NT2/D1 (cell line): ENCODE measurements around the gene BMERB1.
"Not testable (repeated sequence)": the region's sequence is repeated elsewhere in the genome, so short reads cannot be mapped to it uniquely, and the experiment has no call there.

Source experiments
- DNase-seq: peaks from one replicate; pipeline ENCODE4 v3.0.0-alpha.2; 2011; ENCODE audit warnings: low read depth, low spot score
- H3K27me3 ChIP-seq: 2 replicates; pipeline ENCODE4 v1.6.0; 2011; ENCODE audit warnings: mild to moderate bottlenecking; ENCODE audit not compliant: insufficient read length, insufficient read depth
- H3K36me3 ChIP-seq: 2 replicates; pipeline ENCODE4 v1.6.1; 2011; ENCODE audit warnings: mild to moderate bottlenecking, low read length, mixed read lengths; ENCODE audit not compliant: insufficient read depth, insufficient read length
- H3K4me1 ChIP-seq: 2 replicates; pipeline ENCODE4 v1.5.1; 2011; ENCODE audit not compliant: insufficient read depth, insufficient read length
- H3K4me3 ChIP-seq: 2 replicates; pipeline ENCODE4 v1.5.1; 2011; ENCODE audit warnings: low read depth; ENCODE audit not compliant: insufficient read length
- H3K9ac ChIP-seq: 2 replicates; pipeline ENCODE4 v1.6.0; 2011; ENCODE audit warnings: low read depth; ENCODE audit not compliant: insufficient read length
- H3K9me3 ChIP-seq: 2 replicates; pipeline ENCODE4 v1.5.1; 2011; ENCODE audit warnings: mild to moderate bottlenecking, low read length; ENCODE audit not compliant: insufficient read depth
- SUZ12 ChIP-seq: IDR thresholded peaks from 2 replicates; pipeline ENCODE4 v1.6.1; 2011; ENCODE audit not compliant: insufficient read length, insufficient read depth; ENCODE audit errors: extremely low read depth
- YY1 ChIP-seq: IDR thresholded peaks from 2 replicates; pipeline ENCODE4 v1.6.1; 2011; ENCODE audit not compliant: insufficient read length, insufficient read depth
- ZNF274 ChIP-seq: IDR thresholded peaks from 2 replicates; pipeline ENCODE4 v1.6.1; 2011; ENCODE audit warnings: mild to moderate bottlenecking, low read depth, low read length

BMERB1 gene

DNA sequence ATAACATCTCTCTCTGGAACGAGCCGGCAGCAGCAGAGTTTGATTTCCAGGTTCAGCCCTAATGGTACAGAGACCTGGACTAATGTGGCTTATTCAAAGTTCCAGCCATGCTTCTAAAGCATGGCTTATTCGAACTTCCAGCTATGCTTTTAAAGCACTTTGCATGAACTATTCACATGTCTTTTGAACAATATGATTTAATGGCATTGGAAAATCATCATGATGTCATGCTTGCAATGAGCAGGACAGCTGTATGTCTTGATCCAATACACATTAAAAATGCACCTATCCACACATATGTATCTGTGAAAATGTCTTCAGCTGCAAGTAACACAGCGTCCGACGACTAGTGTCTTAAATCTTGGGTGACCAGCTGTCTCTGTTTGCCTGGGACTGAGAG, 122.9 kb downstream of the BMERB1 start:
- DNase-seq = no peak
- Histone ChIP-seq H3K9me3 (no peaks in the 10 kb centered on the region), H3K9ac (no peak overlapping the region)

DNA sequence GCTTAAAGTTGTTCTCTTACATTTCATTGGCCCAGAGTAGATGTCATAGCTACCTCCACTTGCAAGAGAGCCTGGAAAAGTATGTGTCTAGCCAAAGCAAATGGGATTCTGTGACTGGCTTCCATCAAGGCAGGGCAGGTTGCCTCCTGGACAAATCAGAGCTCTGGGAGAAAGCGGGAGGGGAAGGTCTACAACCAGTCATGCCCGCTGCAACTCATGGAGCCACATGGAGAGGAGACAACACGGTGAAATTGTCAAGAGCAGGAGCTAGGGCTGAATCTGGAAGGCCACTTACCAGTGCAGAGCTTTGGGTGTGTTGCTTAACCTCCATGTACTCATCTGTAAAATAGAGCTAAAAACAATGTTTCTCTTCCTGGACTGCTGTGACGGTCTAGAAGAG, 124.8 kb downstream of the BMERB1 start:
- peaks cover 8% of the 10 kb centered on the region; the same call in 1 of the 2 replicates for H3K9me3 ChIP-seq
- no peak for TF ChIP-seq ZNF274
- no peaks in the 10 kb centered on the region for H3K36me3 ChIP-seq

More for the DNA sequence above, 122.9 kb downstream of the BMERB1 start:
- Histone ChIP-seq H3K27me3 (no peaks in the 10 kb centered on the region), H3K4me3 (no peak overlapping the region), H3K4me1 (no peaks in the 10 kb centered on the region), H3K36me3 (no peaks in the 10 kb centered on the region)
- TF ChIP-seq SUZ12 (no peak), ZNF274 (no peak), YY1 (no peak)

DNA sequence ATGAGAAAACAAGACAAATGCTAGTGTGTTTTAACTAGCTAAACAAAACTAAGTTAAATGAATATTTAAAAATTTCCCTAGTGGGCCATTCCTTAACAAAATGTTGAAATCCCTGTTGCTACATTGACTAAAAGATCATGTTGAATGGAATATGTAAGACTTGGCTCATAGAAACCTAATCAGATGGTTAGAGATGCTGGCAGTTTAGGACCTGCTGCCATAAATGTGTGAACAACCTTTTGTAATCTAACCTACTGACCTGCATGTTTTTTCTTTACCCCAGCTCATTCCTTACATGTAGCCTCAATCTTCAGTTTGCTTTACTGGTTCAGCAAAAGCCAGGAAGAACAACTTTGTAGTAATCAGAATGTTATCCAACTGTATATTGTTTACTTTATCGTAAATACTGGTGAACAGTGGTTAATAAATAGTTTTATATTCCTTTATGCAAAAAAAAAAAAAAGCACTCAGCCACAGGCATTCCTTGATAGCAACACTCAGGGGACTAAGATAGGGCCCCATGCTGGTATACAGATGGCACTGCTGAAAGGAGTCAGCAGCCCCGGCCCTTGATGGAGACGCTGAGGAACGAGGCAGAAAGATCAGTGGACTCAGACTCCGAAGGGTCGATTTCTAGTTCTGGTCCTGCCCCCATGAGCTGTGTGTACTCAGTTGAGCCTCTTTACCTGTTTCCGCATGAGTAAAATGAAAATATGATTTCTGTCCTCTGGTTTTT, 130.4 kb downstream of the BMERB1 start:
- TF ChIP-seq YY1 (no peak), SUZ12 (no peak), ZNF274 (no peak)
- H3K4me3 ChIP-seq = no peak overlapping the region
- H3K9ac ChIP-seq = no peak overlapping the region
- DNase-seq = no peak
- H3K36me3 ChIP-seq = no peaks in the 10 kb centered on the region
- no peaks in the 10 kb centered on the region for H3K27me3 ChIP-seq
- H3K9me3 ChIP-seq = peaks cover 8% of the 10 kb centered on the region; the same call in 1 of the 2 replicates
- H3K4me1 ChIP-seq = no peaks in the 10 kb centered on the region

More for the DNA sequence above, 124.8 kb downstream of the BMERB1 start:
- Histone ChIP-seq H3K4me3 (no peak overlapping the region), H3K9ac (no peak overlapping the region), H3K4me1 (no peaks in the 10 kb centered on the region), H3K27me3 (no peaks in the 10 kb centered on the region)
- DNase-seq = no peak

DNA sequence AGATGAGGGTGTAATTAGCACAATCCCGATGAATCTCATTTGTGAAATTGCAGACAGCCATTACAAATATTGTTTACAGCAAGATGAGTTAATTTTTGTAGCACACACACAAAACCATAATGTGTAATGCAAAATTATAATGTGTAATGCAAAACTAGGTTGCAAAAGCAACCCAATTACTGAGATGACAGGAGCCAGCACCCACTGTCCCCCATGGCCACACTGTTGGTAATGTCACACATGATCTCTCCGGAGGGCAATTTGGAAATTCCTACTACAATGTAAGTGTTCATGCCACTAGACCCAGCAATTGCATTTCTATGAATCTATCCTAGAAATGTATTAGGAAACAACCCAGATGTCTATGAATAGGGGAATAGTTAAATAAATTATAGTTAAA, 131.7 kb downstream of the BMERB1 start:
- H3K4me3 ChIP-seq = no peak overlapping the region

DNA sequence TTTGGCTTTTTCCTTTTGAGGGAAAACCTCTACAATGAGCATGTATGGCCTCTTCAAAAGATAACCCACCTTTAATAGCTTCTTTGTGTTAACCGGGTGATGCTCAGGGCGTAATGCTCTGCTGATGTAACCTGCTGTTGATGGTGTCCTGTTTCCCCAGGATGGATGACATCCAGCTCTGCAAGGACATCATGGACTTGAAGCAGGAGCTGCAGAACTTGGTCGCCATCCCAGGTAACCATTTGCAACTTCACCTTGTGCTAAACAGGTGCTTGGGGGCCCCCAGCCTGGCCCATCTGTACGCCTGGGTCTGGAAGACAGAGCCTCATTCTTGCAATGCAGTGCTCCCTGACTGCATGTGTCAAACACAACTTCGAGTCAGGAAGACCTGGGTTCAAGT, 133.4 kb downstream of the BMERB1 start:
- Histone ChIP-seq H3K4me1 (no peaks in the 10 kb centered on the region), H3K27me3 (no peaks in the 10 kb centered on the region), H3K36me3 (no peaks in the 10 kb centered on the region), H3K9ac (no peak overlapping the region), H3K4me3 (no peak overlapping the region), H3K9me3 (peaks cover 8% of the 10 kb centered on the region; the same call in 1 of the 2 replicates)
- DNase-seq = no peak
- no peak for TF ChIP-seq ZNF274
- TF ChIP-seq YY1 = no peak
- no peak for TF ChIP-seq SUZ12

More for the DNA sequence above, 131.7 kb downstream of the BMERB1 start:
- Histone ChIP-seq H3K9me3 (peaks cover 8% of the 10 kb centered on the region; the same call in 1 of the 2 replicates), H3K9ac (no peak overlapping the region), H3K4me1 (no peaks in the 10 kb centered on the region), H3K36me3 (no peaks in the 10 kb centered on the region), H3K27me3 (no peaks in the 10 kb centered on the region)
- no peak for DNase-seq
- TF ChIP-seq SUZ12 (no peak), YY1 (no peak), ZNF274 (no peak)

DNA sequence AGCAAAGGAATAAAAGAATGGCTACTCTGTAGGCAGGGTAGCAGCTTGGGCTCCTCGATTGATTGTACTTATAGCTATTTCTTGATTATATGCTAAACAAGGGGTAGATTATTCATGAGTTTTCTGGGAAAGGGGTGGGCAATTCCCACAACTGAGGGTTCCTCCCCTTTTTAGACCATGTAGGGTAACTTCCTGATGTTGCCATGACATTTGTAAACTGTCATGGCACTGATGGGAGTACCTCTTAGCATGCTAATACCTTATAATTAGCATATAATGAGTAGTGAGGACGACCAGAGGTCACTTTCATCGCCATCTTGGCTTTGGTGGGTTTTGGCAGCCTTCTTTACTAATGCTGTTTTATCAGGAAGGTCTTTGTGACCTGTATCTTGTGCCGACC, 136.3 kb downstream of the BMERB1 start:
- not testable (repeated sequence) for H3K36me3 ChIP-seq, H3K4me1 ChIP-seq, H3K9me3 ChIP-seq, DNase-seq, H3K4me3 ChIP-seq, H3K27me3 ChIP-seq, H3K9ac ChIP-seq

DNA sequence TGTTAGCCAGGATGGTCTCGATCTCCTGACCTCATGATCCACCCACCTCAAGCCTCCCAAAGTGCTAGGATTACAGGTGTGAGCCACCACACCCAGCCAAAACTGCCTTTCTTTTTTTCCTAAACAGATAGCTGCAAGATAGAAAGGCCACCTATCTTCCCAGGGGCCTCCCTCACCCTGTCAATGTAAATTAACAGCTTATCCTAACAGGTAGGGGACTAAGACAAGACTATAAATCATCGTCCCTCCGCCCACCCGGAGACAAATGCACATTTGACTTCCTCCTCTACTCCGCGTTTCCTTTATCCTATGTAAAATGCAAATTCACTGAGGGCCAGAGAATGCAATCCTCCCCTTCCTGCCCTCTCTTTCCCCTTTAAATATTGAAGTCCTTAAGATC, 137.2 kb downstream of the BMERB1 start:
- TF ChIP-seq SUZ12 (no peak), YY1 (no peak), ZNF274 (no peak)
- Histone ChIP-seq H3K36me3 (no peaks in the 10 kb centered on the region), H3K9ac (no peak overlapping the region), H3K4me1 (no peaks in the 10 kb centered on the region), H3K9me3 (no peaks in the 10 kb centered on the region), H3K27me3 (no peaks in the 10 kb centered on the region), H3K4me3 (no peak overlapping the region)
- DNase-seq = no peak
